AG09309 (cell line): Measurements from ENCODE around the gene CCT6B.

Experiments used
- DNase-seq: peaks from one replicate; pipeline ENCODE4 v3.0.0-alpha.2; 2010; ENCODE audit warnings: low read depth
- H3K4me3 ChIP-seq: 2 replicates; pipeline ENCODE4 v1.5.1; 2011; ENCODE audit warnings: mild to moderate bottlenecking, low read depth, low read length, moderate library complexity; ENCODE audit not compliant: control insufficient read depth
- TF ChIP-seq, protein P1 (sequence below): IDR thresholded peaks from 2 replicates; pipeline ENCODE4 v1.5.1; 2011; ENCODE audit warnings: mild to moderate bottlenecking, low read depth, low read length, inconsistent platforms; ENCODE audit not compliant: insufficient read depth, control insufficient read depth; ENCODE audit errors: missing control alignments

The CCT6B gene, protein sequence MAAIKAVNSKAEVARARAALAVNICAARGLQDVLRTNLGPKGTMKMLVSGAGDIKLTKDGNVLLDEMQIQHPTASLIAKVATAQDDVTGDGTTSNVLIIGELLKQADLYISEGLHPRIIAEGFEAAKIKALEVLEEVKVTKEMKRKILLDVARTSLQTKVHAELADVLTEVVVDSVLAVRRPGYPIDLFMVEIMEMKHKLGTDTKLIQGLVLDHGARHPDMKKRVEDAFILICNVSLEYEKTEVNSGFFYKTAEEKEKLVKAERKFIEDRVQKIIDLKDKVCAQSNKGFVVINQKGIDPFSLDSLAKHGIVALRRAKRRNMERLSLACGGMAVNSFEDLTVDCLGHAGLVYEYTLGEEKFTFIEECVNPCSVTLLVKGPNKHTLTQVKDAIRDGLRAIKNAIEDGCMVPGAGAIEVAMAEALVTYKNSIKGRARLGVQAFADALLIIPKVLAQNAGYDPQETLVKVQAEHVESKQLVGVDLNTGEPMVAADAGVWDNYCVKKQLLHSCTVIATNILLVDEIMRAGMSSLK

GRCh38 chr17:34961093-34961911 is at the start of gene CCT6B, which contains the start of gene ZNF830:
TSS of gene CCT6B (minus strand) at chr17:34961460. CDS start at chr17:34961393, 67 bp downstream.
TSS of gene ZNF830 (plus strand) at chr17:34961540. CDS start at chr17:34961567, 27 bp downstream.
- H3K4me3 ChIP-seq: peak within 1 kb of the TSS; percentile 81
- TF ChIP-seq, protein P1, sequence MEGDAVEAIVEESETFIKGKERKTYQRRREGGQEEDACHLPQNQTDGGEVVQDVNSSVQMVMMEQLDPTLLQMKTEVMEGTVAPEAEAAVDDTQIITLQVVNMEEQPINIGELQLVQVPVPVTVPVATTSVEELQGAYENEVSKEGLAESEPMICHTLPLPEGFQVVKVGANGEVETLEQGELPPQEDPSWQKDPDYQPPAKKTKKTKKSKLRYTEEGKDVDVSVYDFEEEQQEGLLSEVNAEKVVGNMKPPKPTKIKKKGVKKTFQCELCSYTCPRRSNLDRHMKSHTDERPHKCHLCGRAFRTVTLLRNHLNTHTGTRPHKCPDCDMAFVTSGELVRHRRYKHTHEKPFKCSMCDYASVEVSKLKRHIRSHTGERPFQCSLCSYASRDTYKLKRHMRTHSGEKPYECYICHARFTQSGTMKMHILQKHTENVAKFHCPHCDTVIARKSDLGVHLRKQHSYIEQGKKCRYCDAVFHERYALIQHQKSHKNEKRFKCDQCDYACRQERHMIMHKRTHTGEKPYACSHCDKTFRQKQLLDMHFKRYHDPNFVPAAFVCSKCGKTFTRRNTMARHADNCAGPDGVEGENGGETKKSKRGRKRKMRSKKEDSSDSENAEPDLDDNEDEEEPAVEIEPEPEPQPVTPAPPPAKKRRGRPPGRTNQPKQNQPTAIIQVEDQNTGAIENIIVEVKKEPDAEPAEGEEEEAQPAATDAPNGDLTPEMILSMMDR: no peak
- DNase-seq: peak; percentile 78

DNA sequence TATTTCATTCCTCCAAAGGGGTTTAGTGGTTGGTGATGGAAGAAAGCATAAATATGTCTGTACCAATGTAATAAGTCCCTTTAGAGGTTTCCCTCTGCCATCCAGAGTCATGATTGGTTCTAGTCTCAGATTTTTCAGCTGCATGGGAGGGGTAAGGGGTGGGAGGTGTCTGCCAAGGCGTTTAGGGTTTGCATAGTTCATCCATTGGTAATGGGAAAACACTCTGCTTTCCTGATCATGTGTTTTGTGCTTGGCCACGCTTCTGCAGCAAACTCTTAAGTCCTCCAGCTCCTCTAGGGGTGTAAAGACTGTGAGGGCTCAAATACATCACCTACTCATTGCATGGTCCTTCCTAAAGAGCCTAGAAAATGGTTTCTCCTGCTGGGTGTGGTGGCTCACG is 48.8 kb upstream of the CCT6B start:
- no peak overlapping the region for H3K4me3 ChIP-seq
- TF ChIP-seq, protein P1: no peak
- DNase-seq: no peak

- DNase-seq: no peak
- H3K4me3 ChIP-seq: no peak overlapping the region
- TF ChIP-seq, protein P1: no peak
These were observed 45.7 kb upstream of the CCT6B start for GRCh38 chr17:35006961-35007360.

- TF ChIP-seq, protein P1: no peak
- H3K4me3 ChIP-seq: no peak overlapping the region
- DNase-seq: no peak
These were observed 45.1 kb upstream of the CCT6B start for GRCh38 chr17:35006345-35006744.

DNA sequence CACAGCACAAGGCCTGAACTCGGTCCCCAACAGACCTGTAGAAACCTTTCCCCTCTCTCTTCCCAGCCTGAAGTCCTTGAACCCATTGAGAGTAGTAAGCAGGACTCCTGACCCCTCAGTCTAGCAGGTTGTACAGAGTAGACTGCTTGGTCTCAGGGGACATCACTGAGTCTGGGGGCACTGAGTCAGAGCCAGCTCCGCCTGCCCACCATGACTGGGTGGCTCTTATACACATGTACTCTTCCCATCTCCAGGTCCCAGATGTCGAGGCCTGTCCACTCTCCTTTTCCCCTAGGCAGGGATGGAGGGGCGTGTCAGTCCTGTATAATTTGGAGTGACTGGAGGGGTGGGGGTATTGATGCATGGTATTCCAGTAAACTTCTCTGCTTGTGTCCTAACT is 42.5 kb upstream of the CCT6B start:
- H3K4me3 ChIP-seq: no peak overlapping the region
- DNase-seq: no peak
- TF ChIP-seq, protein P1: no peak

- no peak overlapping the region for H3K4me3 ChIP-seq
- no peak for DNase-seq
- TF ChIP-seq, protein P1: no peak
These were observed 41.8 kb upstream of the CCT6B start for GRCh38 chr17:35002876-35003551.
